ENCODE results near the gene COL15A1.

The COL15A1 gene

GRCh38 chr9:99008203-99008602 lies 64.5 kb downstream of the COL15A1 start:
- TF ChIP-seq FOXP2 (optimal IDR thresholded peaks at IDR 0.05; ENCODE audit: borderline replicate concordance, extremely low read depth, extremely low read length, insufficient read depth): no peak
- TF ChIP-seq POLR2AphosphoS5 (IDR thresholded peaks at IDR 0.05; ENCODE audit: low read depth, low read length): no peak
- no peak for TF ChIP-seq REST (IDR thresholded peaks at IDR 0.05; ENCODE audit: insufficient read depth in 1 of 2, low read depth in 2 of 2, low read length in 2 of 2)
- TF ChIP-seq SIN3A (IDR thresholded peaks at IDR 0.05; ENCODE audit: borderline replicate concordance, insufficient read depth, low read length): no peak
- TF ChIP-seq TAF1 (IDR thresholded peaks at IDR 0.05; ENCODE audit: borderline replicate concordance, insufficient read depth, low read length): no peak

- TF ChIP-seq FOXP2 (optimal IDR thresholded peaks at IDR 0.05; ENCODE audit: borderline replicate concordance, extremely low read depth, extremely low read length, insufficient read depth) (no peak), REST (IDR thresholded peaks at IDR 0.05; ENCODE audit: insufficient read depth in 1 of 2, low read depth in 2 of 2, low read length in 2 of 2) (no peak)
Measured at GRCh38 chr9:99011161-99011709, 67.5 kb downstream of the COL15A1 start.

- no peak for TF ChIP-seq REST (IDR thresholded peaks at IDR 0.05; ENCODE audit: insufficient read depth in 1 of 2, low read depth in 2 of 2, low read length in 2 of 2)
- TF ChIP-seq POLR2AphosphoS5 (IDR thresholded peaks at IDR 0.05; ENCODE audit: low read depth, low read length): no peak
Measured at GRCh38 chr9:99012957-99013512, 69.3 kb downstream of the COL15A1 start.

GRCh38 chr9:99013550-99013949 lies 69.8 kb downstream of the COL15A1 start:
- no peak for TF ChIP-seq TAF1 (IDR thresholded peaks at IDR 0.05; ENCODE audit: borderline replicate concordance, insufficient read depth, low read length)
- no peak for TF ChIP-seq FOXP2 (optimal IDR thresholded peaks at IDR 0.05; ENCODE audit: borderline replicate concordance, extremely low read depth, extremely low read length, insufficient read depth)
- no peak for TF ChIP-seq SIN3A (IDR thresholded peaks at IDR 0.05; ENCODE audit: borderline replicate concordance, insufficient read depth, low read length)
- no peak for TF ChIP-seq REST (IDR thresholded peaks at IDR 0.05; ENCODE audit: insufficient read depth in 1 of 2, low read depth in 2 of 2, low read length in 2 of 2)
- no peak for TF ChIP-seq POLR2AphosphoS5 (IDR thresholded peaks at IDR 0.05; ENCODE audit: low read depth, low read length)

- no peak for TF ChIP-seq SIN3A (IDR thresholded peaks at IDR 0.05; ENCODE audit: borderline replicate concordance, insufficient read depth, low read length)
- TF ChIP-seq POLR2AphosphoS5 (IDR thresholded peaks at IDR 0.05; ENCODE audit: low read depth, low read length): no peak
- TF ChIP-seq FOXP2 (optimal IDR thresholded peaks at IDR 0.05; ENCODE audit: borderline replicate concordance, extremely low read depth, extremely low read length, insufficient read depth): no peak
- TF ChIP-seq TAF1 (IDR thresholded peaks at IDR 0.05; ENCODE audit: borderline replicate concordance, insufficient read depth, low read length): no peak
- no peak for TF ChIP-seq REST (IDR thresholded peaks at IDR 0.05; ENCODE audit: insufficient read depth in 1 of 2, low read depth in 2 of 2, low read length in 2 of 2)
Measured at GRCh38 chr9:99015448-99015847, 71.7 kb downstream of the COL15A1 start.
